H1 (cell line): ENCODE results near the gene NKAIN1. TPM values are rescaled to one million over a fixed set of nuclear protein-coding genes. Genes with fewer than 3 reads are reported as not detected.

Experiments used
- BACH1 ChIP-seq: IDR thresholded peaks from 2 replicates; pipeline ENCODE4 v1.6.1; 2012; ENCODE audit warnings: low read length, improper control_type of control experiment
- HDAC6 ChIP-seq: IDR thresholded peaks from one replicate; pipeline ENCODE4 v1.7.1; 2012; ENCODE audit warnings: low read depth, mild to moderate bottlenecking, inconsistent platforms, low read length, moderate library complexity
- TAF7 ChIP-seq: optimal IDR thresholded peaks from 2 replicates; pipeline ENCODE3; 2011; ENCODE audit warnings: low read depth, mild to moderate bottlenecking, inconsistent platforms, low read length, moderate library complexity, borderline replicate concordance
- TCF12 ChIP-seq: IDR thresholded peaks from 2 replicates; pipeline ENCODE4 v1.6.1; 2011; ENCODE audit warnings: low read depth, mild to moderate bottlenecking, low read length
- polyA plus RNA-seq, 7 experiments: library from polyadenylated mRNA; depleted of rRNA in 3 of 7; stranded (reverse) in 5 of 7; unstranded in 2 of 7; fragments of >200 nt in 5 of 7; fragments of 200-250 nt in 2 of 7; gene quantifications; 1 replicate in 5 of 7; 2 replicates in 1 of 7; 4 replicates in 1 of 7; pipeline versions ENCODE4 v1.2.1 to v1.2.3, GENCODE V29; 2011 to 2013; ENCODE audit warnings: missing spikeins in 2 of 7, mixed read lengths in 2 of 7
- total RNA-seq: library from RNA; stranded (reverse); fragmentation: NEBNext Ultra II Directional; extraction: Animal tissue kit (Norgen Biotek cat#: 25700); gene quantifications from 2 replicates; pipeline ENCODE4 v1.2.1, GENCODE V29; 2021

The NKAIN1 gene
- total and polyA plus RNA-seq, 2 of the 8 experiments (the other 6 are each of a cell fraction or from before 2014, with no cell fraction given), result 59.3 to 66.9 TPM

DNA sequence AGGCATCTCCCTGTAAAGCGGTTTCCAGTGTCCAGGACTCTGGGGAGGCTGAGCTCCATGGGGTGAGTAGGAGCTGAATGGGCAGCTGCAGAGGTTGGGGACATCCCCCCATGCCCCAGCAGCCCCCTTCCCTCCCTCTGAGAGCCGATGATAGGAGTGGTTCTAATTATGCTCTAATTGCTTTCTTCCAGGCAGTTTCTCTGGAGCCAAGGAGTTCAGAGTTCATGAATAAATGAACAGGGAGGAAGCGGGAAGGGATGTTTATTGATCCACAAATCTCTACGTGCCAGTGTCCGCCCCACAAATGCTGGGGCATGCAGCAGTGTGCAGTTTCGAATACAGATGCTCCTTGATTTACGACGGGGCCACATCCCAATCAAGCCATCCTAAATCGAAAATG, 15.6 kb downstream of the NKAIN1 start (continued):
- no peak for TF ChIP-seq TCF12
- TF ChIP-seq HDAC6, result no peak
- no peak for TF ChIP-seq TAF7
- no peak for TF ChIP-seq BACH1
